Lung (tissue), 12 donors: Measurements from ENCODE around the gene ZSCAN30. TPM values are rescaled to one million over a fixed set of nuclear protein-coding genes. Genes with fewer than 3 reads are reported as not detected.
A peak's percentile ranks its signal among the peaks of the same experiment; 100 is the strongest.
"Not testable (repeated sequence)": the region's sequence is repeated elsewhere in the genome, so short reads cannot be mapped to it uniquely, and the experiment has no call there.

Experiments used
- ATAC-seq: fragments of 200-7000 bp; cut with Tn5 transposase; one replicate; pipeline ENCODE4 v1.9.1; 2020; ENCODE audit warnings: moderate number of reproducible peaks; ENCODE audit not compliant: insufficient read depth, low FRiP score
- DNase-seq, 3 donors: peaks; one replicate each; pipeline ENCODE4 v3.0.0-alpha.2; 2013 to 2017
- H3K27ac ChIP-seq, 2 donors: one replicate each; pipeline ENCODE4 v1.5.1; 2013; ENCODE audit warnings: mild to moderate bottlenecking in 2 of 2, moderate library complexity in 2 of 2, control low read depth in 1 of 2, inconsistent platforms in 1 of 2, low read depth in 1 of 2, low read length in 1 of 2
- H3K27me3 ChIP-seq, 3 donors: one replicate each; pipeline ENCODE4 v1.5.1; 2013; ENCODE audit warnings: low read length in 2 of 3; ENCODE audit not compliant: control insufficient read depth in 3 of 3, insufficient read depth in 3 of 3
- H3K36me3 ChIP-seq, 4 donors: one replicate each; pipeline ENCODE4 v1.5.1; 2013; ENCODE audit warnings: low read length in 4 of 4, mild to moderate bottlenecking in 1 of 4, moderate library complexity in 1 of 4; ENCODE audit not compliant: control insufficient read depth in 4 of 4, insufficient read depth in 4 of 4
- H3K4me1 ChIP-seq, 5 donors: one replicate each; pipeline ENCODE4 v1.5.1; 2013; ENCODE audit warnings: low read length in 5 of 5, mild to moderate bottlenecking in 2 of 5, moderate library complexity in 1 of 5; ENCODE audit not compliant: control insufficient read depth in 5 of 5, insufficient read depth in 5 of 5
- H3K4me3 ChIP-seq: one replicate; pipeline ENCODE4 v1.5.1; 2013; ENCODE audit warnings: mild to moderate bottlenecking, control low read depth, moderate library complexity
- H3K9ac ChIP-seq, 2 donors: one replicate each; pipeline ENCODE4 v1.5.1; 2013; ENCODE audit warnings: low read length in 2 of 2, control low read depth in 1 of 2; ENCODE audit not compliant: insufficient read depth in 1 of 2
- H3K9me3 ChIP-seq, 4 donors: one replicate each; pipeline ENCODE4 v1.5.1; 2013; ENCODE audit warnings: low read length in 3 of 4, mild to moderate bottlenecking in 1 of 4, moderate library complexity in 1 of 4; ENCODE audit not compliant: control insufficient read depth in 4 of 4, insufficient read depth in 3 of 4
- CTCF ChIP-seq: IDR thresholded peaks from 2 replicates; pipeline ENCODE4 v1.5.1; 2012; ENCODE audit warnings: mild to moderate bottlenecking; ENCODE audit errors: control extremely low read depth, extremely low read depth
- WGBS, 2 donors: extraction: QIAGEN DNeasy Blood & Tissue Kit; methylation state at CpG; one replicate each; pipeline ENCODE4 v1.1.7; 2013; 5-methylcytosine and 5-hydroxymethylcytosine counted together
- polyA plus RNA-seq, 2 donors: library from polyadenylated mRNA; stranded (reverse); fragments of 200-250 nt; gene quantifications; one replicate each; pipeline ENCODE4 v1.2.1, GENCODE V29; 2013
- total RNA-seq, 2 donors: library from RNA; depleted of rRNA in 1 of 2; stranded (reverse); fragments of >200 nt in 1 of 2; gene quantifications; one replicate each; pipeline ENCODE4 v1.2.1, GENCODE V29; 2014 to 2021
- donor health status: control.
- donor health status: control.
- donor health status: Bipolar disorder and iron deficiency.
- donor health status: healthy.
- donor health status: DM: yes; HTN: yes; CAD: no.

ZSCAN30 gene
- total and polyA plus RNA-seq, 4 donors, result 5.7 to 42.6 (median 12.1) TPM

GRCh38 chr18:35215026-35215425 lies 75.0 kb downstream of the ZSCAN30 start:
- DNase-seq (no peak), ATAC-seq (no peak)
- Histone ChIP-seq H3K4me3 (no peak overlapping the region), H3K27me3 (no peaks in the 10 kb centered on the region), H3K4me1 (peaks cover 0 to 3% (median 0%) of the 10 kb centered on the region in 5 donors), H3K9me3 (no peaks in the 10 kb centered on the region), H3K9ac (no peak overlapping the region), H3K36me3 (no peaks in the 10 kb centered on the region), H3K27ac (no peak overlapping the region)
- WGBS, 2 donors, result 95 to 97% methylated on average over 1 of the region's 1 CpG
- no peak for TF ChIP-seq CTCF

- H3K4me1 ChIP-seq, result peaks cover 0 to 18% (median 0%) of the 10 kb centered on the region in 5 donors
- ATAC-seq, H3K4me3 ChIP-seq, DNase-seq, H3K36me3 ChIP-seq, H3K27me3 ChIP-seq, H3K27ac ChIP-seq, H3K9ac ChIP-seq, H3K9me3 ChIP-seq: not testable (repeated sequence)
- 92 to 95% methylated on average over 16 to 27 of the region's 30 CpGs for WGBS, 2 donors
These were observed 84.1 kb downstream of the ZSCAN30 start for GRCh38 chr18:35205746-35206458.

- Histone ChIP-seq H3K27me3 (no peaks in the 10 kb centered on the region), H3K27ac (no peak overlapping the region), H3K36me3 (no peaks in the 10 kb centered on the region), H3K4me1 (peaks cover 0 to 18% (median 0%) of the 10 kb centered on the region in 5 donors), H3K9ac (no peak overlapping the region), H3K9me3 (peaks cover 0 to 2% (median 0%) of the 10 kb centered on the region in 4 donors), H3K4me3 (no peak overlapping the region)
- ATAC-seq (no peak), DNase-seq (no peak)
- 89 to 97% methylated on average over 2 of the region's 2 CpGs for WGBS, 2 donors
- no peak for TF ChIP-seq CTCF
These were observed 84.8 kb downstream of the ZSCAN30 start for GRCh38 chr18:35205199-35205712.

- H3K27ac ChIP-seq, result no peak overlapping the region
- no peak overlapping the region for H3K4me3 ChIP-seq
- H3K4me1 ChIP-seq, result peaks cover 0 to 18% (median 0%) of the 10 kb centered on the region in 5 donors
- no peaks in the 10 kb centered on the region for H3K27me3 ChIP-seq
- TF ChIP-seq CTCF, result no peak
- 48 to 75% methylated on average over 3 of the region's 3 CpGs for WGBS, 2 donors
- H3K36me3 ChIP-seq, result no peaks in the 10 kb centered on the region
- no peak for ATAC-seq
- H3K9me3 ChIP-seq, result peaks cover 0 to 2% (median 0%) of the 10 kb centered on the region in 4 donors
- peak; percentile 44 to 84 (median 81) for DNase-seq
- H3K9ac ChIP-seq, result no peak overlapping the region
These were observed 87.0 kb downstream of the ZSCAN30 start for GRCh38 chr18:35203067-35203466.
